Measurements from ENCODE around the gene KCTD5. TPM values are rescaled to one million over a fixed set of nuclear protein-coding genes. Genes with fewer than 3 reads are reported as not detected.
A peak's percentile ranks its signal among the peaks of the same experiment; 100 is the strongest.
"Not testable (repeated sequence)": the region's sequence is repeated elsewhere in the genome, so short reads cannot be mapped to it uniquely, and the experiment has no call there.

KCTD5 gene
- polyA plus RNA-seq, 1 experiment, result 34.5 TPM

DNA sequence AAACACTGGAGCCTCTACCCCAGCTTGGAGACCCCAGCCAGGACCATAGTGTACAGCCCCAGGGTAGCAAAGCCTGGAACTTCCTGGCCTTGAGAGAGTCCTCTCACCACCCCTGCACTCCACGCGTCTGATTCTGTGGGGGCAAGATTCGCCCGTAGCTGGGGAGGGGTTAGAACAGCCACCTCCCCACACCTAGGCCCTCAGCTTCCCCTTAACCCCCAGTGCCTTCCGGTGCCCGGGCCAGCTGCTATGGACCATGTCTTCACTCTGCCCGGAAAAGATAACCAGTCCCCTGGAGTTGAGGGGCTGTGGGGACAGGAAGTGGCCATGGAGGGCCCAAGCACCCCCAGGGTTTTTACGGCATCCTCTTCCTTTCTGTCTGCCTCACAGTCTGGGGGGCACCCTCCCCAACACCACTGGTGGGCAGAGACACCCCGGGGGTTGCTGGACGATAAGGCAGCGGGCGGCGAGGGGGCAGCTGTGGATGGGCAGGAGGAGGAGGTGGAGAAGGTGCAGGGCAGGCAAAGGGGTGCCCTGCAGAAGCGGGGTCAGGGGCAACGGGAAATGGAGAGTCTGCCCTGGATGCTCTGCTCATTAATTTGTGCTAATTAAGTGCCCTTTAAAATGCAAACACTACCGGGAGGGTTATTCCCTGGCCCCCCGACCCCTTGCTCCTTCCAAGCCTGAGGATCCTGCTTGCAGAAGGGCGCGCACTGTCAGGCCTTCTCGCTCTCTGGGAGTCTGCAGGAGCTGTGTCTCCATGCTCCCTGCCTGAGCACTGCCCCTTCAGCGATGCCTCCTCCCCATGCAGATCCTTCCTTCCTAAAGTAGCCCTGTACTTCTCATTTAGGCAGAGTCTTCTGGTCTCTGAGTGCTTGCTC is 35.3 kb downstream of the KCTD5 start:
- POLR2A ChIA-PET, result no interaction called here

GRCh38 chr16:2719328-2720063 is 37.2 kb downstream of the KCTD5 start:
- no peak for DNase-seq (ENCODE audit: low read depth)
- ChIA-PET POLR2A (no interaction called here), CTCF (no interaction called here)
- no peak overlapping the region for H3K4me3 ChIP-seq (ENCODE audit: low read depth, low read length)
- TF ChIP-seq CTCF (IDR thresholded peaks at IDR 0.05; ENCODE audit: insufficient read depth, low read depth, low read length), result no peak
- H3K27me3 ChIP-seq (ENCODE audit: control insufficient read depth, insufficient read depth, low read length), result no peaks in the 10 kb centered on the region
- H3K36me3 ChIP-seq (ENCODE audit: control insufficient read depth, insufficient read depth, low read length), result no peaks in the 10 kb centered on the region

More for the DNA sequence above, 35.3 kb downstream of the KCTD5 start:
- CTCF ChIA-PET, result interaction anchor here (1.0 kb wide), 1 partner anchor 18 kb away, joined by 3 read pairs; no protein-coding TSS in a partner anchor
- Histone ChIP-seq H3K36me3 (ENCODE audit: control insufficient read depth, insufficient read depth, low read length) (no peaks in the 10 kb centered on the region), H3K4me3 (ENCODE audit: low read depth, low read length) (no peak overlapping the region), H3K27me3 (ENCODE audit: control insufficient read depth, insufficient read depth, low read length) (no peaks in the 10 kb centered on the region; the same call in 1 of the 2 replicates)
- DNase-seq (ENCODE audit: low read depth), result no peak
- TF ChIP-seq CTCF (IDR thresholded peaks at IDR 0.05; ENCODE audit: insufficient read depth, low read depth, low read length), result no peak

GRCh38 chr16:2720064-2720457 is 37.7 kb downstream of the KCTD5 start, which contains the start of gene PRSS27:
PRSS27 (minus strand) TSS chr16:2720224; CDS start chr16:2720160, 64 bp downstream.
- H3K4me3 ChIP-seq (ENCODE audit: low read depth, low read length), result peak within 1 kb of the TSS; percentile 70
- H3K36me3 ChIP-seq (ENCODE audit: control insufficient read depth, insufficient read depth, low read length), result no peaks in the 10 kb centered on the region
- no peaks in the 10 kb centered on the region for H3K27me3 ChIP-seq (ENCODE audit: control insufficient read depth, insufficient read depth, low read length)
- no peak for TF ChIP-seq CTCF (IDR thresholded peaks at IDR 0.05; ENCODE audit: insufficient read depth, low read depth, low read length)
- DNase-seq (ENCODE audit: low read depth), result no peak
- POLR2A ChIA-PET, result no interaction called here
- CTCF ChIA-PET, result no interaction called here

GRCh38 chr16:2720719-2721633 is 38.7 kb downstream of the KCTD5 start:
- no peaks in the 10 kb centered on the region for H3K27me3 ChIP-seq (ENCODE audit: control insufficient read depth, insufficient read depth, low read length)
- DNase-seq (ENCODE audit: low read depth), result peak; percentile 4
- CTCF ChIA-PET, result interaction anchor here (0.6 kb wide), 1 partner anchor 73 kb away, joined by 3 read pairs; no protein-coding TSS in a partner anchor
- no peaks in the 10 kb centered on the region for H3K36me3 ChIP-seq (ENCODE audit: control insufficient read depth, insufficient read depth, low read length)
- peak; percentile 23; the same call in 1 of the 2 replicates for TF ChIP-seq CTCF (IDR thresholded peaks at IDR 0.05; ENCODE audit: insufficient read depth, low read depth, low read length)
- H3K4me3 ChIP-seq (ENCODE audit: low read depth, low read length), result peak overlapping the region; percentile 70
- POLR2A ChIA-PET, result no interaction called here

- H3K36me3 ChIP-seq (ENCODE audit: control insufficient read depth, insufficient read depth, low read length); H3K27me3 ChIP-seq (ENCODE audit: control insufficient read depth, insufficient read depth, low read length); CTCF ChIA-PET; POLR2A ChIA-PET; DNase-seq (ENCODE audit: low read depth): not testable (repeated sequence)
- H3K4me3 ChIP-seq (ENCODE audit: low read depth, low read length), result peak overlapping the region; percentile 70
Observed at GRCh38 chr16:2721634-2722173, 39.4 kb downstream of the KCTD5 start.

Data from BJ (cell line).